Non-pigmented ciliary epithelial cell (primary cell): ENCODE results near the gene ATP8A1.
A peak's percentile ranks its signal among the peaks of the same experiment; 100 is the strongest.
"Not testable (repeated sequence)": the region's sequence is repeated elsewhere in the genome, so short reads cannot be mapped to it uniquely, and the experiment has no call there.

Experiments used
- DNase-seq: peaks from one replicate; pipeline ENCODE4 v3.0.0-alpha.2; 2010; ENCODE audit warnings: low read depth

ATP8A1 gene

GRCh38 chr4:42410446-42410845 lies 246.5 kb downstream of the ATP8A1 start:
- no peak for DNase-seq

GRCh38 chr4:42404001-42404400 lies 252.9 kb downstream of the ATP8A1 start:
- no peak for DNase-seq

- DNase-seq = no peak
Measured at GRCh38 chr4:42401171-42401570, 255.7 kb downstream of the ATP8A1 start.

DNA sequence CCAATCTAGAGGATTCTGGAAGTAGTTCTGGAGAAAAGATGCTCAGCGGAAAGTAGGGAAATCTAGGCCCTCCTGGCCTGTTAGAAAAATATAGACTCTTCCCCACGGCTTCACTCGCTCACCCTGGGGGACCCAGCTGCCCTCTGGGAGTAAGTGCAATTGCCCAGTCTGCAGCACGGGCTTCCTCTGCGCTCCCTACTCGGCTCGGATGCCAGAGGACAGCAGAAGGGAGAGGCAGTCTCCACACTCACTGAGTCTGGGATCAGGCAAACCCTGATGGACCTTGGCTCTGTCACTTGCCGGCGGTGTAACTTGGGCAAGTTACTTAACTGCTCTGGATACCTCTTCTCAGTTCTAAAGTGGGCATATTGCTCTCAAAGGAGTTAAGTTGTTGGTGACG lies 257.5 kb downstream of the ATP8A1 start:
- no peak for DNase-seq

GRCh38 chr4:42398871-42399331 lies 258.0 kb downstream of the ATP8A1 start:
- DNase-seq = no peak

- no peak for DNase-seq
Measured at GRCh38 chr4:42398171-42398870, 258.6 kb downstream of the ATP8A1 start.

DNA sequence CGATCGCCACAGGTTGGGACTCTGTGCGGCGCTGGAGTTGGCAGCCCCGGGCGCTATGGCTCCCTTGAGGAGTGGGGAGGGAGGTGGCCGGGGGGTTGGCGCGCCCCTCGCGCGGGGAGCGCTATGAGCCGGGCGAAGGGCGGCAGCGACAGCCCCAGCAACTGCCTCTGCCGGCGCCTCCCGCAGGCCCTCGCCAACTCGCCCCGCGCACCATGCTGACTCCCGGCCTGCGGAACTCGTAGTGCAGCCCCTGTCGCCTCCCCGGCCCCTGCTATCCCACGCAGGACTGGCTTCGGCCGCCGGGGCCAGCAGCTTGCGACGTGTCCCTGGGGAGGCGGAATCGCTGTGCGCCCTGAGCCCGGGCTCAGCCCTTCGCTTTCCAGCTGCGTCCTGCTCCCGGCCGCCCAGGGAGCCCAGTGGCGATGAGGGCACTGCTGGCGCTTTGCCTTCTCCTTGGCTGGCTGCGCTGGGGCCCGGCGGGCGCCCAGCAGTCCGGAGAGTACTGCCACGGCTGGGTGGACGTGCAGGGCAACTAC lies 259.2 kb downstream of the ATP8A1 start:
- DNase-seq = no peak

DNA sequence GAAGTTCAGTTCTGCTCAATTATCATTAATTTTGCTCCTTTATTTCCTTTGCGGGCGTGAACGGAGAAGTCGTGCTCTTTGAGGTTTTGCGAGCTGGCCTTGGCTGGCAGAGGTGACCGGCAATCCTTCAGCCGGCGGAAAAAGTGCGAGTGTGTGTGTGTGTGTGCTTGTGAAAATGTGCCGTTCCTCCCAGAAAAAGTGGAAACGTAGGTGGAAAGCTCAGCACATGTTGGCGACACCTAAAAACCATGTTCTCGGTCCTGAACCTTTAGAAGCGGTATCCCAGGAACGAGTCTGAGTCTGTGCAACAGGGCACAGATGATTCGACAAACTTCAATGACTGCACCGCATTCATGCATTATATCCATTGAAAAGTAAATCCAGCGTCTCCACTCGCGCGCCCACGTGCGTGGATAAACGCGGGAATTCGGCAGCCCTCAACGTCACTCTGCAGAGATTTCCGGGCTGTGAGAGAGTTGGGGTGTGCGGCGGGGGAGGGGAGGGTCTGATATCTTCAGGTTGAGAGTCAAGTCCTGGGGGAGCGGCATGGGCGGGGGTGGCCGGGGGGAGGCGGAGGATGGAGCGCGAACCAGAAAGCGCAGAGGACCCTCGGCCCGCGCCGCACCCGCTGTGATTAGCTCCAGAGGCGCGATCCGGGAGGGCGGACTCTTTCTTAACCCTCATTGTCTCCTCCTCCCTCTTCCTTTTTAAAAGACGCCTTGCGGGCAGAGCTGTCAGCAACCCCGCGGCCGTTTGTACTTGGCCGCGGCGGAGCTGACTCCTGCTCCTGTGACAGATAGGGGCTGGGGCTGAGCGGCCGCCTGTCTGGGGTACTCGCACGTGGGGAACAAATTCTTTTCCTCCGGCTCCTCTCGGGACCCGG lies 259.9 kb downstream of the ATP8A1 start, which contains the start of gene SHISA3:
Gene SHISA3, plus strand, starts transcription at position 737 of the 883 bp plus-strand sequence. CDS start 569 bp downstream, outside the sequence.
- DNase-seq = no peak

DNA sequence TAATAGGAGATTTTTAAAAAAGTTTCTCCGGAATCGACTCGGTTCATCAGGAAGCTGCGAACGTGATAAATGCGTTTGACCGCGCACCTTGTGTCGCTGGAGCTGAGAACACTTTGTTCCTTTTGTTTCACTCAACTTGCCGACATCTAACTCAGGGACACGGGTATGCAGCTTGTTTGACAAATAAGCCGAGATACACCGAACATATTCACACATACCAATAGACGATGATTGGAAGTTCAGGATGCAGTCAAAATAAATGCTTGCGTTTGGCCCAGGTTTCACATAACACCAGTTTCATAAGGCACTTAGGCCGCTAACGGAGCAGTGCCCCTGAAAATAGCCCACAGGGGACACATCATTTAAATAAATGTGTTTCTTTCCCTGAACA lies 260.5 kb downstream of the ATP8A1 start:
- no peak for DNase-seq

- no peak for DNase-seq
Measured at GRCh38 chr4:42395595-42395994, 261.3 kb downstream of the ATP8A1 start.

- no peak for DNase-seq
Measured at GRCh38 chr4:42392436-42392835, 264.5 kb downstream of the ATP8A1 start.

DNA sequence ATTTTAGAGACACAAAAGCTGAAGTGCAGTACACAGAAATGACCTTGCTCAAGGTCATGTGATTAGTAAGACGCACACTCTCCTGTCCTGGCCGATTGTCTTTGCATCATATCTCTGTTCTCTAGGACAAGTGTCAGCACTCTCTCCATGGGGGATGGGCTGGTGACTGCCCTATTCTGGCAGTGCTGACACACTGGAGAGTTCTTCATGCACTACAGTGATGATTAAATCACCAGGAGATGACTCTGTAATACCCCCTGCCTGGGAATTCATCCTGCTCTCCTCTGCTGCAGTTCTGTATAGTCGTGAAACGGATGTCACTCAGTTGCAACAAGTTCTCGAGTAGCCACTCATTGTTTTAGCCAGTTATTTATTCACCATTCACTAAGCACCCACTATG lies 264.9 kb downstream of the ATP8A1 start:
- DNase-seq = no peak

DNA sequence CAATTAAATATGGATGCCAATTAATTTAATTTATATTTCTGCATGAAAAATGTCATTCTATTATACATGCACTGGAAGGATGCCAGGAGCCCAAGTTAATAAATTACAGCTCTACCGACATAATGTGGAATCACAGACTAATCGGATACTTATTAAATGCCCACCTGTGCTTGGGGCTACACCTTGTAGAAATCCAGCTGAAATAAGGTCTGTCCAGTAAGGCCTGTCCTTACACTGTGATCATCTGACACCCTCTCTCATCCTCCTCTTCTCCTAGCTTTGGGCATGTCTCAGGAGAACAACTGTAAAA lies 265.6 kb downstream of the ATP8A1 start:
- DNase-seq = no peak

DNA sequence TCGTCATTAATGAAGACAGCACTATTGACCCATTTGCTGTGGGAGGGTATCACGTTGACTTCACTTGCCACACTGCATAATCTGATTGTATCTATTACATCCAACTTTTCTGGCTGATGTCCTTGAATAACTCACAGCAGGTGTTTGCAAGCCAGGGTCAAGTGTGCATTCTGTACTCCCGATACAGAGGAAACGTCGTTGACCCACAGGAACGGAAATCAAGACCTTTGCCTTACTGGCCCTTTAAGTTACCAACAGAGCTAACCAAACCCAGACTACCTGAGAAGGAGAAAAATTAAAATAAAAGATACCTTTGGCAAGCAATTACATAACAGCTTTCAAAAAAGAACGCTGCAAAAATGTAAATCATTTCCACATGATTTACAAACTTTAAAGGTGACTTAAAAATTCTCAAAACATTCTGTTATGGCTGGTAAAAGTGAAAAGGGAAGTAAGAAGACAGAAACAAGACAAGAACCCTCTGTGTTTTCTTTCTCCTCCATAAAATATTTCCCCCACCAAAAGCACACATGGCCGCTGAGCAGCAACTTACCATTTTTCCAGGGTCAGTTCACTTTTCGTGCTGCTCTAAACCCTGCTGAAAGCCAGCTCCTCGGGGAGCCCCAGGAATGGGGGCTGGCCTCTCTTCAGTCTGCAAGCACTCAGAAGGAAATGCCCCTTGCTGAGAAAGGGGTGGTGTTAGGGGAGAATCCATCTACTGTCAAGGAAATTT lies 266.1 kb downstream of the ATP8A1 start:
- DNase-seq = no peak

- DNase-seq = no peak
Measured at GRCh38 chr4:42385516-42385915, 271.4 kb downstream of the ATP8A1 start.

DNA sequence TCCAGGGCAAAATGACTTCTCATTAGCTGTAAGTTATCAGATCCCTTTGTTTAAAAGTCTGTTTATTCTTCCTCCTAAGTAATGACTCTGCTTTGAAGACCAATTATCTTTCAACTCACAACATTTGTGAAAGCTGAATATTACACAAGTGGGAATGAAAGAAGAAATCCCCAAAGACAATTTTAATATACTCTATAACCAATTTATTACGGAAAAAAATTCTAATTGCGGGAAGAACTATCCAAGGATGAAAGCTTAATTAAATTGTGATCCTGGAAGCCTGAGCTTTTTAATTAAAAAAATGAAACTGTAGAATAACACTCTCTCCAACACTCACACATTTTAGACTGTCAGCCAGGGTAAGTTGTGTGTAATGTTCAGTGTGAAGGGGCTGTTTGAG lies 275.2 kb downstream of the ATP8A1 start:
- DNase-seq = no peak

GRCh38 chr4:42377497-42377896 lies 279.4 kb downstream of the ATP8A1 start:
- no peak for DNase-seq

DNA sequence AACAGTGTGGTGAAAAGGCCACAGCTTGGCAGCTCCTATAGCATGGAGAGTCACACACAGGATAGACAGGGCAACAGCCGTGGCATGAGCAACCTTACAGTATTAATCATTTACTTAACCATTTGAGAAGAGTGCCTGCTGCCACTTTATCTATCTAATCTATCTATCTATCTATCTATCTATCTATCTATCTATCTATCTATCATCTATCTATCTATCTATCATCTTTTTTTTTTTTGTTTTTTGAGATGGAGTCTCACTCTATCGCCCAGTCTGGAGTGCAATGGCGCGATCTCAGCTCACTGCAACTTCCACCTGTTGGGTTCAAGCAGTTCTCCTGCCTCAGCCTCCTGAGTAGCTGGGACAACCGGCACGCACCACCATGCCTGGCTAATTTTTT lies 284.6 kb downstream of the ATP8A1 start:
- DNase-seq = not testable (repeated sequence)

GRCh38 chr4:42371305-42372252 lies 285.3 kb downstream of the ATP8A1 start:
- DNase-seq = peak; percentile 18

- DNase-seq = no peak
Measured at GRCh38 chr4:42369489-42369888, 287.4 kb downstream of the ATP8A1 start.

- DNase-seq = no peak
Measured at GRCh38 chr4:42366959-42367358, 289.9 kb downstream of the ATP8A1 start.
